Gastroesophageal sphincter (tissue), 3 donors: ENCODE data around the gene NME7.

Experiments used
- CTCF ChIP-seq, 4 experiments: fragments of 200-600 bp in 2 of 4; fragments of 450-650 bp in 2 of 4; sonication (generic) in 1 of 4; IDR thresholded peaks; one replicate each; pipeline ENCODE4 v1.5.1; 2017 to 2019; ENCODE audit warnings: antibody characterized with exemption in 4 of 4, mild to moderate bottlenecking in 2 of 4, moderate library complexity in 2 of 4
- EP300 ChIP-seq: sonication (generic); formaldehyde crosslinking; IDR thresholded peaks from one replicate; pipeline ENCODE4 v1.6.1; 2017; ENCODE audit warnings: antibody characterized with exemption, mild to moderate bottlenecking
- POLR2A ChIP-seq, 2 donors: fragments of 450-650 bp; IDR thresholded peaks; one replicate each; pipeline ENCODE4 v1.6.1; 2017; ENCODE audit warnings: antibody characterized with exemption in 2 of 2, mild to moderate bottlenecking in 2 of 2, moderate library complexity in 1 of 2

GRCh38 chr1:169127305-169127704 lies 240.3 kb downstream of the NME7 start:
- no peak for TF ChIP-seq CTCF (IDR thresholded peaks at IDR 0.05)
- TF ChIP-seq EP300 = no peak
- TF ChIP-seq POLR2A (IDR thresholded peaks at IDR 0.05) = no peak
